DMS114 treated with DMSO at 0.1 percent for 48 hours (cell line): ENCODE measurements around the gene CHD2.
A peak's percentile ranks its signal among the peaks of the same experiment; 100 is the strongest.
"Not testable (repeated sequence)": the region's sequence is repeated elsewhere in the genome, so short reads cannot be mapped to it uniquely, and the experiment has no call there.

Experiments
- DNase-seq: peaks from one replicate; lab custom pipeline; 2025; ENCODE audit not compliant: unreplicated experiment; lab: John Stamatoyannopoulos, UW

CHD2 gene

GRCh38 chr15:93007994-93008393, 107.9 kb downstream of the CHD2 start:
- no peak for DNase-seq

DNA sequence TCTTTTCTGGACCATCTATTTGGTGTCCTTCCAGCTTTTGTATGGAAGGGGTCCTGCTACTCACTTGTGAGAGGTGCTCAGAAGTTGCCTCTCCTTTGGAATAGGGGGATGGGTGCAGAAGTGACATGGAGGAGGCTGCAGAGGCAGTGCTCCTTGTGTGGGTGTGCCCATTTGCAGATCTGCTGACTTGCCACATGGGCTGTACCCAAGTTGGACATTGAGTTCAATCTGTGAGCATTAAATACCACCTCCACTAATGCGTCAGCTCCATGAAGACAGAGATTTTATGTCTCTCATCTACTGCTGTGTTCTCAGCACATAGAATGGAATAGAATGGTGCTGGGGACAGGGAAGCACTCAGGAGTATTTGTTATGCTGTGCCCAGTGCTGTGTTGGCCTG, 112.7 kb downstream of the CHD2 start:
- DNase-seq, result no peak

DNA sequence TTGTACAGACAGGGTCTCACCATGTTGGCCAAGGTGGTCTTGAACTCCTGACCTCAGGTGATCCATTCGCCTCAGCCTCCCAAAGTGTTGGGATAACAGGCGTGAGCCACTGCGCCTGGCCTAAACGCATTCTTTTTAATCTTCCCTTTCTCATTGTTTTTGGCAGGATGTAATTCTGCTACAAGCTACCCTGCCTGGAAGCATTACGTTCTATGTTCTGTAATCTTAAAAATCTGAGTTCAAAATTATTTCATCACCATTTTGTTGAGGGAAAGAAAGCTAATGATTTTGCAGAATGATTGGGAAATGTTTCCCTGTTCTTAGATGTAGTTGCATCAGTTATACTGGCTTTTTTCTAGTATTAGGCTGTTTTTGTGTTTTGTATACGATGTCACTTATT, 117.4 kb downstream of the CHD2 start:
- DNase-seq, result no peak

DNA sequence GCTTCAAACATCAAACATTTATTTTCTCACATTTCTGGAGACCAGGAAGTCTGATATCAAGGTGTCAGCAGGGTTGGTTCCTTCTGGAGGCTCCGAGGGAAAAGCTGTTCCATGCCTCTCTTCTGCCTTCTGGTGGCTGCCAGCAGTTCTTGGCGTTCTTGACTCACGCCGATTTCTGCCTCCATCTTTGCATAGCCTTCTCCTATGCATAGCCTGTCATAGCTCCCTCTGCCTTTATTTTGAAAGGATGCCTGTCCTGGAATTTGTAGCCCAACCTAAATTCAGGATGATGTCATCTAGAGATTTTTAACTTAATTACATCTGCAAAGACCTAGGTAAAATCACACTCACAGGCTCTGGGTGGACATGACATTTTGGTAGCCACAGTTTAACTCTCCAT, 118.5 kb downstream of the CHD2 start:
- DNase-seq, result peak; percentile 31

DNA sequence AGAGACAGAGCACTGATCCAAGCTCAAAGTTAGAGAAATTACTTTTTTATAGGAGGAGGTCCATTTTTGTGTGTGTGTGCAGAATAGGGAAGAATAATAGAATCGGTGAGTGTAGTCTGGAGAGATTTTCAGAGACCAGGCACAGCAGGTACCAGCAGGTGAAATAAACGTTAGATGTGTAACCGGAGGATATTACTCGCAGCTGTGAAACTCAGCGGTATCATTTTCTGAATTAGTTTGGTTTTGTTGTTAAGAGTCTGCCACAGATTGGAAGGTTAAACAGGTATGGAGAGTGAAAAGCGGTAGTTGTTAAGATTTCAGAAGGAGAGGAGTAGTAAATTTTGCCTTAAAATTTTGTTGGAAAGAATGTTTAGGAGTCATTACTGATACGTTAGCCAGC, 119.0 kb downstream of the CHD2 start:
- no peak for DNase-seq

DNA sequence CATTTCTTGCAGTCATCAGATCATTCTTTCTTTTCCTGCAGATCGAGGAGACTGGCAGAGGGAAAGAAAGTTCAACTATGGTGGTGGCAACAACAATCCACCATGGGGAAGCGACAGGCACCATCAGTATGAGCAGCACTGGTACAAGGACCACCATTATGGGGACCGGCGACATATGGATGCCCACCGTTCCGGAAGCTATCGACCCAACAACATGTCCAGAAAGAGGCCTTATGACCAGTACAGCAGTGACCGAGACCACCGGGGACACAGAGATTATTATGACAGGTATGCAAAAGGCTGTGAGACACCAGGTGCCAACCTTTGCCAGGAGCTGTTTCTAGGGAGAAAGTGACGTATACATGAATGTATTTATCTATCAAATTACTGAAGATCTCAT, 119.8 kb downstream of the CHD2 start:
- DNase-seq, result no peak

DNA sequence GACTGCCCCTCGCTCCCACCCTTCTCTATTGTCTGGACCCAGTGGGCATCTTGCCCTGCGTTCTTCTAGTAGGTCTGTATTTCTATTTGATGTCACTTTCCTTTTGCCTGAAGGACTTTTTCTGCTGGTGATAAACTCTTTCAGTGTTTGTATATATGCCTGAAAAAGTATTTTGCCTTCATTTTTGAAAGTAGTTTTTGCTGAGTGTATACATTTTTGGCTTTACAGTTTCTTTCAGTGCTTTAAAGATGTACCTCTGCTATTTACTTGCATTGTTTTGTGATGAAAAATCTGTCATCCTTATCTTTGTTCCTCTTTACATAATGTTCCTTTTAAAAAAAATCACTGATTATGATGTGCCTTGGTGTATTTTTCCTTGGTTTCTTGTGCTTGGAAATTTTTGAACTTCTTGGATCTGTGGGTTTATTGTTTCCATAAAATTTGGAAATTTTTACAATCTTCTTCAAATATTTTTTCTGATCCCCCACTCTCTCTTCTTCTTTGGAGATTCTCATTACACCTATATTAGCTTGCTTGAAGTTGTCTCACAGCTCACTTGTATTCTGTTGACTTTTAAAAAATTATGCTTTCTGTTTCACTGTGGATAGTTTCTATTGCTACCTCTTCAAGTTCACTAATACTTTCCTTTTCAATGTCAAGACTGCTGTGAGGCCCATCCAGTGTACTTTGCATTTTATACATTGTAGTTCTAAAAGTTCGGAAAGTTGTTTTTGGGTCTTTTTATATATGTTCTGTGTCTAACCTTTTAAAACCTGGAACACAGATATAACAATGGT, 121.0 kb downstream of the CHD2 start:
- no peak for DNase-seq

DNA sequence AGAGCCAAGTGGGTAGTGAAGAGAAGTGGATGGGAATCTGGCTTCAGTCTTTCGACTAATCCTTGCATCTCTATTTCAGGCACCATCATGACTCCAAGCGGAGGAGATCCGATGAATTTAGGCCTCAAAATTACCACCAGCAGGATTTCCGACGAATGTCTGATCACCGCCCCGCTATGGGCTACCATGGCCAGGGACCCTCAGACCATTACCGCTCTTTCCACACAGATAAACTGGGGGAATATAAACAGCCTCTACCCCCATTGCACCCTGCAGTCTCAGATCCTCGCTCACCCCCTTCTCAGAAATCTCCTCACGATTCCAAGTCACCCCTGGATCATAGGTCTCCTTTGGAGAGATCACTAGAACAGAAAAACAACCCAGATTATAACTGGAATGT, 124.2 kb downstream of the CHD2 start:
- no peak for DNase-seq

DNA sequence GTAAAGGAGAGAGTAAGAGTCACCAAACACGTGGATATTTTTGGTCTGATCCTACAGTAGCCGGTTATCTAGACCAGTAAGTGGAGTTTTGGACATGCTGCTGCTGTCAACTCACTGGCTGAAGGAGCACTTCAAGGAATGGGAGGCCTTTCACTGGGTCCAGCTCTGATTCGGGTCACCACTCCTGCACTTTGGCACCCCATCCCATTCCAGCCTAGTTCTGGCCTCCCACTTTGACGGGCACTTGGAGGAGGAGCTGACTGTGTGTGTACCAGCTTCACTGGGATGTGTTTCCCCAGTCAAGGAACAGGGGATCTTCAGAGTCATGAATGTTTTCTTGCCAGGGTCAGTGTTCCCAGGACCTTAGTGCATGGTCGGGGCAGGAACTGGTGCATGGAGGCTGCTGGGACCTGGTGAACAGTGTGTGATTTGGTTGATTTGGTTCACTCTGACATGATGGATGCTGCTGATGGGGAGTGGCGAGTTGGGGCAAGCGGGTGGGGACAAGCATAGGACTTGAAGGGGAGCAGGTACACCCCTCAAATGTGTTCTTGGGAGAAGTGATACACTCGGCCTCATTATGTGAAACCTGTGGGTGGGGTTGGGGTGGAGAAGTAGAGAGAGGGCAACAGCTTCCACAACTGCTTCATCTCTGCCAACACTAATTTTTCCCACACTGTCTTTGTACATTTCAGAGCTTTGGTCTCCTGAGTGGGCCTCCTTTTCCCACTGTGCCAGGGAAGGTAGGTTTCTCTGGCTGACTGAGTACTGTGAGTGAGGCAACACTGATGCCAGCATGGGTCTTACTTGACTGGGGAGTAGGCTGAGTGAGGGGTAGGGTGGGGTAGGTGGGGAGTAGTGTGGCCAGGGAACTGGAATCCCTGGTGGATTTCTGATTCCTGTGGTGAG, 124.8 kb downstream of the CHD2 start:
- no peak for DNase-seq

DNA sequence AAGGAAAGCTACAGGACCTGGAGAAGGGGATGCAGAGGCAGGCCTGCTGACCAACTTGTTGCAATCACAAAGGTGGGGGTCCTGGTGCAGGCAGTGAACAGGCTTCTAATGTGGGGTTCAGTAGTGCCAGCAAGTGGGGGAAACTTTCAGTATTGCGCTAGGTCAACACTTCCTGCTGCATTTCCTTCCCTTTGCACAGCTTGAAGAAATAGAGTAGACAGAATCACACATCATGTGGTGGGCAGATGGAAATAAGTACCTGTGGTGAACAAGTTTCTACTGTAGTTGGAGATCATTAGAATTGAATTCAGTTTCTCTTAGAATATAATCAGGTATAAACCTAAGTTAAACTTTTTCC, 125.5 kb downstream of the CHD2 start:
- DNase-seq, result no peak

DNA sequence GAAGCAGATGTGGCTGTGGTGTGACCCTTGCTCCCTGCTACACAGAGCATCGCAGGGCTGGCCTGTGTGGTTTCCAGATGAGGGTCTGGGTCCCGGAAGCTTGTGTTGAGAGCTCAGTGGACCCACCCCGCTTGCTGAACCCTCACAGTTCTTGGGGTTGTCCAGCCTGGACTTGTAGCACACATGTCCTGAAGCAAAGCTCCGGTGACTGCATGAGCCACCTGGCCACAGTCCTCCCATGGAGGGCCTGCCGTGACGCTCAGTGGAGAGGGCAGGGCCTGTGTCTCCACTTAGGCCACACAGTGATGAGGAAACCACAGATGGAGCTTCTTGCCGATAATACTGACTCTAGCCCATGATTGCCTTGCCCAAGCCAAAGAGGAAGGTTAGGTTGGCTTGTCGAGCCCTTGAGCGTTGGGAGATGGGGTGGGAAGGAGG, 126.3 kb downstream of the CHD2 start:
- DNase-seq, result no peak

DNA sequence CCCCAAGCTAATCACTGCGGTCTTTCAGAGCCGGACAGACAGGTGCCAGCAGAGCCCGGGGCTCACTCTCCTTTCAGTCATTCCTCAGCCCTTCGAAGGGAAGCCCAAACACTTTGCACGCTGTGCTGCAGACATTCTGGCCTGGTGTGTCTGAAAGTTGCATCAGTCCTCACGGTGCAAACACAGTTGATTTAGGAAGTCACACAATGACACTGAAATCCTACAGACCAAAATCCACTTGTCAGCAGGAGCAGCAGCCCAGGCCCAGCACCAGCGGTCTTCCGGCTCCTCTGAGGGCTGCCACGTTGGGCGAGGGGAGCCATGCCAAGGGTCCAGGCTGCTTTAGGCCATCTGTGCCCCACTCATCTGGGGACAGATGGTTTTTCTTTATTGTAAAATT, 127.3 kb downstream of the CHD2 start:
- no peak for DNase-seq

GRCh38 chr15:93028111-93028631, 128.0 kb downstream of the CHD2 start:
- no peak for DNase-seq

DNA sequence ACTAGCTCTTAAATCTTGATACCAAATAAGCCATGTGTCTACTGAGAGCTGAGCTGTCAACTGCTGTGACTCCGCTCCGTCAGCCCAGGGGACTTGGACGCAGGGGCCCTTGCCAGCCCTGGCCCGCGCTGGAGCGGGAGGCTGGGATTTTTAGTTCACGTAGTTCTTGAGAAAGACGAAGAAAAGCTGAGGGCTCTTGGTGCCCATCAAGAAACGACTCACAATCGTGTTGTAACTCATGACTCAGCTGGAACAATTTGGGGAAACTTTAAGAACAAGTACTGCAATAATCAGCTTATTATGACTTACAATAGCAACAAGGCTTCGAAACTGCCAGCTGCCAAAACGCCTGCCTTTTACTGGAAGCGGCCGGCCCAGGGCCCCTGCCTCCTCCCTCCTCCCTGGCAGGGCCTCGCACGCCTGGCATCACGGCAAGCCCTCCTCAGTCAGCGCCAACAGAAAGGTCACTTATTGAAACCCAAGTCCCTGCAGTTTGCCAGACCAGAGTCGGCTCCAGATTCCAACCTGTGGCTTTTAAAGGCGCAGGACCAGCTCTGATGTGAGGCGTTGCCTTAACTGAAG, 128.6 kb downstream of the CHD2 start:
- no peak for DNase-seq

DNA sequence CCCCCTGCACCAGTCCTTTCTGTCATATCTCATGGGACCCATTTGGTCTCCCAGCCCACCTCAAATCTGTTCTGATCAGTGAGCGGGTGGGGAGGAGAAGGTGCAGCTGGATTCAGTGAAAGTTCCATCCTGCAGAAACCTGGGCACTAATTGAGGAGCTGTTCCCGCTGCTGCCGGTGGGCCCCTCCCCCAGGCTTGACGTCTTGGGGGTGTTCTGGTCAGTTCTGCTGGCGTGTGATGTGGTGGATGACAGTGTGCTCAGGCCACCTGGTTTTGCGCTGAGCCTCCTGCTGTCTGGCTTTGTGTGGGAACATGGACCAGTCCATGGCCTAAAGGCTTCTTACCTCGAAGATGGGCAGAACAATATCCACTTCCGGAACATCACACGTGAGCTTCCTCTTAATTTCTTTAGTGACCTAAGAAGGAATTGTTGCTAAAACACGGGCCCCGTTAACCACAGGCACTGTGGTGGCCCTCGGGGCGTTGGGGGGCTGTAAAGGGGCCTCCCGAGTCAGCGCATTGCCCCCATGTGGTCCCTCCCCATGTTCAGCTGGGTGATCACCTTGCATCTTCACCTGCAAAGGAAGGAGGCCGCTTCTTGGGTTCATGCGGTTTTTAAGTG, 129.2 kb downstream of the CHD2 start:
- no peak for DNase-seq

- DNase-seq, result no peak
Observed at GRCh38 chr15:93029836-93030429, 129.8 kb downstream of the CHD2 start.

DNA sequence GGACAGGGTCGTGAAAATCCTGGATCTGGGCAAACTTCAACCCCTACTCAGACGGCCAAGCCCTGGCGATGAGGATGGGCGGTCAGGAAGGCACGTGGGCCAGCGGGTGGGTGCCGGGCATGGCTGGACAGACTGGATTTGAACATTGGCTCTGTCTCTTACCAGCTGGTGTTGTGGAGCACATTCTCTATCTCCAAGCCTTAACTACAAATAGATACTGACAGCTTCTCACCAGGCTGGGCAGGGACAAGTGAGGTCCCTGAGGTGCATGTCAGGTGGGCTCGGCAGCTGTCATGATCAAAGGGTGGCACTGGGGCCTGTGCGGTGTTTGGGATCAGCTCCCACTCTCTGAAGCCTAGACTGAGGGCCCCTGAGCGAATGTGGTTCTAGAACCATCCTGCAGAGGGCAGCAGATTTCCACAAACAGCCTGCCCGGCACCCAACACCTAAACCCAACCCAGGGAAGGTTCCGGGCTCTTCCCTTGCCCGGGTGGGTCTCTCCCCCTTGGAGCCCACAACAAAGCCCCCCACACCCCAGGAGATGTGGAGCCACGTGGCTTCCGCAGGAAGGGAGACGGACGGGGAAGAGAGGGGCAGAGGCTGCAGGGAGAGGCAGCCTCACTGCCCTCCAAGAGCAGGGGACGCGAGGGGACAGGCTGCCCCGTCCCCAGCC, 130.4 kb downstream of the CHD2 start:
- peak; percentile 65 for DNase-seq

DNA sequence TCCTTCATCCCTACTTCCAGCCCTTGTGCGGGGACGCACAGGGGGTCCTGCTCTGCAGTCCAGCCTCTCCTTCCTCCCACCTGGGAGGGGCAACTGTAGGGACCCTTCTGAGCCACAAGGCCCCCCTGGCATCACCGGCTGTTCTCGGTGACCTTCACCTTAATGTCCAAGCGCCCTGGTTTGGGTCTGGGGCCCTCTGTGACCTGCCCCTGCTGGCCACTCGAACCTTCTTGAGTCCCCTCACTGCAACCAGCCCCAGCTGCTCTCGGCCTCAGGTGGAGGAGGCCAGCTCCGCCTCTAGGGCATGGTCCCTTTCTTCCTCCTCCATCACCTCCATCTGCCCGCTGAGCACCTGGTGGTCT, 131.0 kb downstream of the CHD2 start:
- DNase-seq, result no peak

- DNase-seq, result not testable (repeated sequence)
Observed at GRCh38 chr15:93031557-93032384, 131.6 kb downstream of the CHD2 start.
